Adrenal gland (tissue), 12 donors: Measurements from ENCODE around the gene RGS7. TPM values are rescaled to one million over a fixed set of nuclear protein-coding genes. Genes with fewer than 3 reads are reported as not detected.

Experiments used
- DNase-seq, 7 donors: peaks; one replicate each; pipeline ENCODE4 v3.0.0-alpha.2; 2019 to 2020
- H3K27ac ChIP-seq, 5 donors: fragments of 200-600 bp; sonication (generic) in 4 of 5; 1 replicate in 3 of 5; 2 replicates in 2 of 5; pipeline versions ENCODE4 v1.5.1 to v1.8.0; 2016 to 2020; ENCODE audit warnings: mild to moderate bottlenecking in 1 of 5
- H3K27me3 ChIP-seq: fragments of 200-600 bp; 2 replicates; pipeline ENCODE4 v1.8.0; 2021
- H3K36me3 ChIP-seq, 2 donors: fragments of 200-600 bp; replicated peaks in 1 of 2; 1 replicate in 1 of 2; 2 replicates in 1 of 2; pipeline versions ENCODE4 v1.5.1 to v1.8.0; 2018 to 2022
- H3K4me1 ChIP-seq, 2 donors: fragments of 200-600 bp; replicated peaks in 1 of 2; 1 replicate in 1 of 2; 2 replicates in 1 of 2; pipeline versions ENCODE4 v1.5.1 to v1.8.0; 2018 to 2021
- H3K4me3 ChIP-seq, 4 donors: fragments of 200-600 bp; sonication (generic) in 3 of 4; one replicate each; pipeline ENCODE4 v1.5.1; 2016 to 2018
- H3K9me3 ChIP-seq, 3 donors: fragments of 200-600 bp; sonication (generic) in 1 of 3; replicated peaks in 1 of 3; 1 replicate in 2 of 3; 2 replicates in 1 of 3; pipeline versions ENCODE4 v1.5.1 to v1.8.0; 2016 to 2021
- CTCF ChIP-seq, 6 experiments: fragments of 450-650 bp in 4 of 6; fragments of 200-600 bp in 2 of 6; sonication (generic) in 1 of 6; IDR thresholded peaks; 1 replicate in 5 of 6; 2 replicates in 1 of 6; pipeline versions ENCODE4 v1.5.1 to v1.8.0; 2016 to 2021; ENCODE audit warnings: antibody characterized with exemption in 6 of 6, mild to moderate bottlenecking in 2 of 6, moderate library complexity in 1 of 6
- POLR2A ChIP-seq, 2 donors: fragments of 450-650 bp; IDR thresholded peaks; one replicate each; pipeline ENCODE4 v1.6.1; 2017; ENCODE audit warnings: antibody characterized with exemption in 2 of 2, mild to moderate bottlenecking in 2 of 2, moderate library complexity in 1 of 2
- WGBS, 4 donors: extraction: QIAGEN DNeasy Blood & Tissue Kit in 2 of 4; methylation state at CpG; one replicate each; pipeline versions ENCODE4 v1.1.5 to v1.1.7; 2013 to 2017; 5-methylcytosine and 5-hydroxymethylcytosine counted together
- intact Hi-C, 2 donors: fragments of 100-400 bp; cut with DNase I; formaldehyde crosslinking; loops; one replicate each; pipeline versions ENCODE4 v1.14.1 to v1.15.0; 2022 to 2023
- polyA plus RNA-seq, 3 donors: library from polyadenylated mRNA; stranded (reverse); fragments of 200-250 nt in 2 of 3; fragments of 350-450 nt in 1 of 3; fragmentation: Illumina TruSeq in 1 of 3; extraction: RNeasy Lipid Tissue Mini Kit (QIAGEN cat#74804) in 1 of 3; gene quantifications; one replicate each; pipeline ENCODE4 v1.2.3, GENCODE V29; 2013 to 2014
- total RNA-seq, 9 donors: library from RNA; depleted of rRNA in 4 of 9; stranded (reverse); fragments of >200 nt in 4 of 9; fragments of 120-200 nt in 1 of 9; fragmentation: NEBNext Ultra II Directional in 1 of 9; extraction: Animal tissue kit (Norgen Biotek cat#: 25700) in 1 of 9; gene quantifications; one replicate each; pipeline versions ENCODE4 v1.1.0 to v1.2.4, GENCODE V29; 2013 to 2023
- donor health status: healthy with polysubstance abuse.
- donor health status: Bipolar disorder and iron deficiency.
- donor health status: DM: yes; HTN: yes; CAD: no.
- donor health status: DM: no; HTN: no; CAD: no.
- donor health status: DM: no; HTN: no; CAD: no.
- donor health status: DM: yes; HTN: yes; CAD: no.

Gene RGS7
- total and polyA plus RNA-seq, 12 donors = 1.1 to 6.1 (median 3.0) TPM

- intact Hi-C loops = no loop called here
- WGBS, 4 donors = 83 to 87% (median 85%) methylated on average over 5 of the region's 5 CpGs
Observed at GRCh38 chr1:241131636-241132194, 225.3 kb downstream of the RGS7 start.

GRCh38 chr1:241130881-241131280, 226.1 kb downstream of the RGS7 start:
- WGBS, 4 donors = 54 to 69% (median 56%) methylated on average over 3 of the region's 3 CpGs
- Histone ChIP-seq H3K4me3 (no peak overlapping the region), H3K27ac (no peak overlapping the region), H3K4me1 (no peaks in the 10 kb centered on the region), H3K27me3 (no peaks in the 10 kb centered on the region), H3K9me3 (no peaks in the 10 kb centered on the region), H3K36me3 (no peaks in the 10 kb centered on the region)
- TF ChIP-seq POLR2A (IDR thresholded peaks at IDR 0.05) (no peak), CTCF (IDR thresholded peaks at IDR 0.05) (no peak)
- no peak for DNase-seq
- intact Hi-C loops = no loop called here

More at GRCh38 chr1:241131636-241132194, 225.3 kb downstream of the RGS7 start:
- Histone ChIP-seq H3K4me3 (no peak overlapping the region), H3K4me1 (no peaks in the 10 kb centered on the region), H3K36me3 (no peaks in the 10 kb centered on the region), H3K9me3 (no peaks in the 10 kb centered on the region), H3K27ac (no peak overlapping the region), H3K27me3 (no peaks in the 10 kb centered on the region)
- no peak for DNase-seq
- TF ChIP-seq POLR2A (IDR thresholded peaks at IDR 0.05) (no peak), CTCF (IDR thresholded peaks at IDR 0.05) (no peak)

GRCh38 chr1:241129207-241129960, 227.6 kb downstream of the RGS7 start:
- no peaks in the 10 kb centered on the region for H3K36me3 ChIP-seq
- 74 to 82% (median 77%) methylated on average over 11 of the region's 11 CpGs for WGBS, 4 donors
- intact Hi-C loops = no loop called here
- TF ChIP-seq CTCF (IDR thresholded peaks at IDR 0.05) (no peak), POLR2A (IDR thresholded peaks at IDR 0.05) (no peak)
- no peak for DNase-seq
- H3K4me1 ChIP-seq = no peaks in the 10 kb centered on the region
- H3K27me3 ChIP-seq = no peaks in the 10 kb centered on the region
- H3K4me3 ChIP-seq = no peak overlapping the region
- H3K9me3 ChIP-seq = no peaks in the 10 kb centered on the region
- H3K27ac ChIP-seq = no peak overlapping the region

- H3K4me1 ChIP-seq = no peaks in the 10 kb centered on the region
- TF ChIP-seq POLR2A (IDR thresholded peaks at IDR 0.05) = no peak
- no peak for TF ChIP-seq CTCF (IDR thresholded peaks at IDR 0.05)
- no peak overlapping the region for H3K27ac ChIP-seq
- WGBS, 4 donors = 80 to 87% (median 86%) methylated on average over 2 of the region's 2 CpGs
- H3K4me3 ChIP-seq = no peak overlapping the region
- no peak for DNase-seq
- no peaks in the 10 kb centered on the region for H3K27me3 ChIP-seq
- intact Hi-C loops = no loop called here
- H3K9me3 ChIP-seq = no peaks in the 10 kb centered on the region
- no peaks in the 10 kb centered on the region for H3K36me3 ChIP-seq
Observed at GRCh38 chr1:241125286-241125685, 231.7 kb downstream of the RGS7 start.
